KMS-11 (cell line): ENCODE data around the gene RAB4A.

Experiments used
- H2AFZ ChIP-seq: fragments of 200-600 bp; sonication (generic); 2 replicates; pipeline ENCODE4 v1.6.1; 2016; ENCODE audit warnings: antibody characterized with exemption, mixed run types, low read depth
- H3K27ac ChIP-seq: fragments of 200-600 bp; sonication (generic); 2 replicates; pipeline ENCODE4 v1.6.1; 2016; ENCODE audit warnings: mild to moderate bottlenecking, mixed run types
- H3K27me3 ChIP-seq: fragments of 200-600 bp; sonication (generic); 2 replicates; pipeline ENCODE4 v1.6.1; 2017; ENCODE audit warnings: mild to moderate bottlenecking, low read depth, mixed run types, moderate library complexity; ENCODE audit not compliant: insufficient read depth
- H3K36me3 ChIP-seq: fragments of 200-600 bp; sonication (generic); 2 replicates; pipeline ENCODE4 v1.6.1; 2017; ENCODE audit warnings: mild to moderate bottlenecking, mixed run types; ENCODE audit not compliant: insufficient read depth
- H3K4me1 ChIP-seq: fragments of 200-600 bp; sonication (generic); 2 replicates; pipeline ENCODE4 v1.6.1; 2016; ENCODE audit warnings: mild to moderate bottlenecking, low read depth, mixed run types; ENCODE audit not compliant: poor library complexity, severe bottlenecking
- H3K4me2 ChIP-seq: fragments of 200-600 bp; sonication (generic); 2 replicates; pipeline ENCODE4 v1.7.0; 2016; ENCODE audit warnings: mild to moderate bottlenecking, mixed run types
- H3K4me3 ChIP-seq: fragments of 200-600 bp; sonication (generic); IDR thresholded peaks from 2 replicates; pipeline ENCODE4 v1.6.1; 2017; ENCODE audit warnings: low read depth, low read length, mixed read lengths; ENCODE audit not compliant: insufficient read depth
- H3K79me2 ChIP-seq: fragments of 200-600 bp; sonication (generic); 2 replicates; pipeline ENCODE4 v1.6.1; 2016; ENCODE audit warnings: low read depth, mixed run types; ENCODE audit not compliant: insufficient read depth
- H3K9ac ChIP-seq: fragments of 200-600 bp; sonication (generic); 2 replicates; pipeline ENCODE4 v1.6.1; 2016; ENCODE audit warnings: mild to moderate bottlenecking, mixed run types
- H4K20me1 ChIP-seq: fragments of 200-600 bp; sonication (generic); 2 replicates; pipeline ENCODE4 v1.6.1; 2016; ENCODE audit warnings: mild to moderate bottlenecking, mixed run types; ENCODE audit not compliant: insufficient read depth
- CTCF ChIP-seq: fragments of 200-600 bp; sonication (generic); conservative IDR thresholded peaks from 2 replicates; pipeline ENCODE4 v1.6.1; 2017; ENCODE audit warnings: low read depth, mild to moderate bottlenecking, antibody characterized with exemption, low read length, moderate library complexity, mixed read lengths

Gene RAB4A

GRCh38 chr1:229280037-229280828, 9.3 kb downstream of the RAB4A start:
- Histone ChIP-seq H3K27ac (no peak overlapping the region), H2AFZ (no peak overlapping the region), H4K20me1 (no peaks in the 10 kb centered on the region; the same call in 1 of the 2 replicates), H3K4me2 (no peak overlapping the region), H3K79me2 (peaks cover 37% of the 10 kb centered on the region), H3K36me3 (no peaks in the 10 kb centered on the region), H3K27me3 (no peaks in the 10 kb centered on the region), H3K9ac (no peak overlapping the region), H3K4me1 (no peaks in the 10 kb centered on the region), H3K4me3 (no peak overlapping the region)
- TF ChIP-seq CTCF: no peak

- Histone ChIP-seq H2AFZ (no peak overlapping the region), H3K9ac (no peak overlapping the region), H3K4me3 (no peak overlapping the region), H3K27me3 (no peaks in the 10 kb centered on the region), H3K79me2 (peaks cover 36% of the 10 kb centered on the region), H3K36me3 (no peaks in the 10 kb centered on the region), H3K4me2 (no peak overlapping the region), H4K20me1 (no peaks in the 10 kb centered on the region; the same call in 1 of the 2 replicates), H3K27ac (no peak overlapping the region), H3K4me1 (peaks cover 3% of the 10 kb centered on the region)
- TF ChIP-seq CTCF: no peak
Observed at GRCh38 chr1:229280921-229281320, 10.0 kb downstream of the RAB4A start.

DNA sequence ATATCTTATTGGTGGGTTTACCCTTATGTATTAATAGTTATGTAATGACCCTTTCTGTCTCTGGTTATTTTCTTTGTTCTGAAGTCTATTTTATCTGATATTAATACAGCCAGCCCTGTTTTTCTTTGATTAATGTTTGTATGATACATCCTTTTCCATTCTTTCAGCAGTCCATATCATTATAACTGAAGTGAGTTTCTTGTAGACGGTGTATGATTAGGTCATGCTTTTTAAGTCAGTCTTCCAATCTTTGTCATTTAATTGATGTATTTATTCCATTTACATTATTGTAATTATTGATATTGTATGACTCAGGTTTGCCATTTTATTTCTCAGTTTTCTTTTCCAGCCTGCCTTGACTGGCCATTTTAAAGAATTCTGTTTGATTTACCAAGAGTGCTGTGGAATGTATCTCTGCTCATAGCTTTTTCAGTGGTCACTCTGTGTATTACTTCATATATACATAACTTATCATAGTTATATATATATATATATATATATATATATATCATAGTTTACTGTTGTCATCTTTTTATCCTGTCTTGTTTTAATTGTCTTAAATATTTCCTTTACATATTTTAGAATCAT, 10.5 kb downstream of the RAB4A start:
- Histone ChIP-seq H3K9ac (no peak overlapping the region), H2AFZ (no peak overlapping the region), H3K36me3 (no peaks in the 10 kb centered on the region), H3K4me3 (no peak overlapping the region), H3K79me2 (peaks cover 36% of the 10 kb centered on the region), H4K20me1 (no peaks in the 10 kb centered on the region; the same call in 1 of the 2 replicates), H3K4me1 (peaks cover 8% of the 10 kb centered on the region), H3K4me2 (no peak overlapping the region), H3K27ac (no peak overlapping the region), H3K27me3 (no peaks in the 10 kb centered on the region)
- no peak for TF ChIP-seq CTCF

- no peak overlapping the region for H3K4me2 ChIP-seq
- no peak overlapping the region for H3K9ac ChIP-seq
- H3K36me3 ChIP-seq: no peaks in the 10 kb centered on the region
- no peak overlapping the region for H2AFZ ChIP-seq
- no peak overlapping the region for H3K4me3 ChIP-seq
- no peak for TF ChIP-seq CTCF
- H3K27ac ChIP-seq: no peak overlapping the region
- no peaks in the 10 kb centered on the region; the same call in 1 of the 2 replicates for H4K20me1 ChIP-seq
- H3K27me3 ChIP-seq: no peaks in the 10 kb centered on the region
- H3K4me1 ChIP-seq: peaks cover 10% of the 10 kb centered on the region
- peaks cover 36% of the 10 kb centered on the region for H3K79me2 ChIP-seq
Observed at GRCh38 chr1:229282295-229282823, 11.4 kb downstream of the RAB4A start.
